ENCODE results near the gene ASRGL1.
"Not testable (repeated sequence)": the region's sequence is repeated elsewhere in the genome, so short reads cannot be mapped to it uniquely, and the experiment has no call there.

Gene ASRGL1

DNA sequence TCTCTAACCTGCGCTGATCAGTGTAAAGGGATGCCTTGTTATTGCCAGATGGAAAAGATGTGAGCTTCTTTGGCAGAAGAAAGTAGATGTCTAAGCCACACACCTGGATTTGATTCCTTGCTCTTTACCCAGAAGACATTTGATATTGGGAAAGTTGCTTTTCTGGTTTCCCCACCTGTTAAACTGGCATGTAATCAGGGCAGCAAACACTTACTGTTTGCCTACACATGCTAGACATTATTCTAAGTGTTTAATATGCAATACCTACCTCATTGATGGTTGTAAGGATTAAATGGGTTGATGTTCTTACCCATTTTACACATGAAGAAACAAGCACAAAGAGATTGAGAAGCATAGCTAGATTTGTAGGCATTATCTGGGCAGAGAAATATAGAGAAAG is 16.6 kb downstream of the ASRGL1 start:
- no peak for DNase-seq

DNA sequence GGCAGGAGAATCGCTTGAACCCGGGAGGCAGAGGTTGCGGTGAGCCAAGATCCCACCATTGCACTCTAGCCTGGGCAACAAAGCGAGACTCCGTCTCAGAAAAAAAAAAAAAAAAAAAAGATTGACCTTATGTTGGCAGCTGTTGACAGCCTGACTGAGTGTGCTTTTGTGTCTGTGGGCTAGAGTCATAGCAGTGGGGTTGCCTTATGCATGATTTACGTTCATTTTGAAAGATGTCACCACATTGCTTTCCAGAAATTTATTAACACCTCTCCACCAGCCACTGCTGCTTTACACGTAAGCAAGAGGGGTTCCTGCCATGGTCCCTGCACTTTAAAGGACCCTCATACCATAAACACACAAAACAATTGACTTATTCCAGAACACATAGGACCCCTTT is 21.0 kb downstream of the ASRGL1 start:
- no peak for DNase-seq

DNA sequence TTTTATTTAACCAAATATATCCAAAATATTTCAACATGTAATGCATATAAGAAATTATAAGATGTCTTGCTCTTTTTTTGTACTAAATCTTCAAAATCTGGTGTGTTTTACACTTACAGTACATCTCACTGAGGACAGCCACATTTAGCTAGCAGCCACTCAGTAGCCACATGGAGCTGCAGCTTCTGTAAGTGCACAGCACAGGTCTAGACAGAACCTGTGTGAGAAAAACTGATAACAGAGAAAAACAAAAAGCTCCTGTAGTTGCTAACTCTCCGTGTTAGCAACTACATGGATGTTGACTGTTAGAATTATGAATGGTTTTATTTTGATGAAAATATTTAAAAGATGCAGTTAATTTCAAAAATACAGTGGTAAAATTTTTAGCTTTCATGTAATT is 22.2 kb downstream of the ASRGL1 start:
- DNase-seq = no peak

DNA sequence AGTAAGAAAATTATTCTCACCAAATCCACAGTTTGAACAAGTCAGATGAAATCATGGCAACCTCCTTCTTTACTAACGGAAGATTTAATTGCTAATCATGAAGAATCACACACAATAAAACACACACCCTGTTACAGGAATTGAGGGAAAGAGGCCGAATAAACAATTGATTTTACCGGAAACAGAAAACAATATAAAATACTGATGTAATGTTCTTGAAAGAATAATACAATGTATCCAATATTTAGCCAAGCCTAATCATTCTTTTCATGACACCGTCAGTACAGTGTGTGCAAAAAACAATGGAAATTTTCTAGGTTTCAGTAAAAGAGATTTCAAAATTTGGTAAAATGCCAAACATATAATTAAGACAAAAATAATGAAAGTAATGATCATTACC is 23.4 kb downstream of the ASRGL1 start:
- no peak for DNase-seq

DNA sequence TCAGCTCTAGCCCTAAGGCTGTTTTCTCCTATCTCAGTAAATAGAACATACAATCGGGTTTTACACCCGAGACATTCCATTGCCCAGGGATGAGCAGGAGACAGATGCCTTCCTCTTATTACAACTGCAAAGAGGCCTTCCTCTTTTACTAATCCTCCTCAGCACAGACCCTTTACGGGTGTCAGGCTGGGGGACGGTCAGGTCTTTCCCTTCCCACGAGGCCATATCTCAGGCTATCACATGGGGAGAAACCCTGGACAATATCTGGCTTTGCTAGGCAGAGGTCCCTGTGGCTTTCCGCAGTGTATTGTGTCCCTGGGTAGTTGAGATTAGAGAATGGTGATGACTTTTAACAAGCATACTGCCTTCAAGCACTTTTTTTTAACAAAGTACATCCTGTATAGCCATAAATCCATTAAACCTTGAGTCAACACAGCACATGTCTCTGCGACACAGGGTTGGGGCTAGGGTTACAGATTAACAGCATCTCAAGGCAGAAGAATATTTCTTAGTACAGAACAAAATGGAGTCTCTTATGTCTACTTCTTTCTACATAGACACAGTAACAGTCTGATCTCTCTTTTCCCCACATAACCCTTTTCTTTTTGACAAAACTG is 31.7 kb downstream of the ASRGL1 start:
- DNase-seq = not testable (repeated sequence)

DNA sequence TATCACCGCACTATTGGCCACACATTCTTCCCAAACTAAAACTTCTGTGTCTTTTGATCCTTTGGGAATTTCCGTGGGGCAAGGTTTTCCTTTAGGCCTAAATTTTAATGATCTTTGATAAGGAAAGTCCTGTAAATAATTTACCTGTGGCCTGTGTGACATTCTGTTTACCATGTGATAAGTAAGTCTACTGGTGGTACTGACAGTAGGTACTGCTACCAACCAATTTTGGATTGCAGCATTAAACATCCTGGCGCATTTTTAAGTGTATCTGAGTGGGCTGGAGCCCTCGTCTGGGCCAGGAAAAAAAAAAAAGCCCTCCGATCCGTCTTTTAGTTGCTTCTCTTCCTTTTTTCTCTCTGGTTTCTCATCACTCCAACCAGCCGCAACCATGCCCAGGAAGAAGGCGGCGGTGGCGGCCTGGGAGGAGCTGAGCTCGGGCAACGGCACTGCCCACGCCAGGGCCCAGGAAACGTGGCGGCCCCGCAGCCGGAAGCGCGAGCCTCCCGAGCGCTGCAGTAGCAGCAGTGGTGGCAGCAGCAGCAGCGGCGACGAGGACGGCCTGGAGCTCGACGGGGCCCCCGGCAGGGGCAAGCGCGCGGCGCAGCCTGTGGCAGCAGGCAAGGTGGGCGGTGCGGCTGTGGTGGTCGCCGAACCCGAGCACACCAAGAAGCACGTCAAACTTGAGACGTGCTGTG is 33.6 kb downstream of the ASRGL1 start:
- peak; percentile 16 for DNase-seq

DNA sequence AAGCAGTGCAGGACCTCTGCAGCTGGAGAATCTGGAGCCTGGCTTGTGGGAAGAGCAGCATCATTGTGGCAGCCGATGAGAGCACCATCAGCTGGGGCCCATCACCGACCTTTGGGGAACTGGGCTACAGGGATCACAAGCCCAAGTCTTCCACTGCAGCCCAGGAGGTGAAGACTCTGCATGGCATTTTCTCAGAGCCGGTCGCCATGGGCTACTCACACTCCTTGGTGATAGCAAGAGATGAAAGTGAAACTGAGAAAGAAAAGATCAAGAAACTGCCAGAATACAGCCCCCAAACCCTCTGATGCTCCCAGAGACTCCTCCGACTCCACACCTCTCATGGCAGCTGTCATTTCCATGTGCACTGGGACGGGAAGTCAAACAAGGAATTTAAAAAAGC is 35.6 kb downstream of the ASRGL1 start:
- no peak for DNase-seq

DNA sequence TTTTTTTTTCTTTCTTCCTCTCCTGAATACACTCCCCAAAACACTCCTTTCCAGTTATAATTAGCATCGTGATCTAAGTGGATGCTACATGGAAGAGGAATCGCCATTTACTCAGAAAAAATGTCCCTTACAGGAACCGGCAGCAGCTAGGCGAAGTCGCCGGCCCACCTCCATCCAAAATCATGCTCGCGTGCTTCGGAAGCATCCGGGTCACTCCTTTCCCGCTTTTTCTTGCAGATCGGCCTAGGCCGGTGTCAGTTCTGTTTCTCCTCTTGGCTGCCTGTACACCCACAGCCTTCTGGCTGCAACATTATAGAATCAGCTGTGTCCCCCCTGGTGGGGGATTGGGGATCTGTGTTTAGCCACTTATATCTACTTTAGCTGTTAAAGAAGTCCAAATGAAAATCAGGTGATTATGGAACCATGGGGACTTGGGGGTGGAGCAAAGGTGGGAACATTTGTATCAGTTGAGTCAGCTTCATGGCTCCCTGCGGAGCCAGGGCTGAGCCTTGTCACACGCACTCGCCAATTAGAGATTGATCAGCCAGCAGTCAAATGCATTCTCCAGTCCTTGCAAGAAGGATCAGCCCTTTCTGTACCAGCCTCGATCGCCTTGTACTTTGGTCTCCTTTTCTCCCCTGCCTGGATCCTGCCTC is 36.3 kb downstream of the ASRGL1 start:
- no peak for DNase-seq

DNA sequence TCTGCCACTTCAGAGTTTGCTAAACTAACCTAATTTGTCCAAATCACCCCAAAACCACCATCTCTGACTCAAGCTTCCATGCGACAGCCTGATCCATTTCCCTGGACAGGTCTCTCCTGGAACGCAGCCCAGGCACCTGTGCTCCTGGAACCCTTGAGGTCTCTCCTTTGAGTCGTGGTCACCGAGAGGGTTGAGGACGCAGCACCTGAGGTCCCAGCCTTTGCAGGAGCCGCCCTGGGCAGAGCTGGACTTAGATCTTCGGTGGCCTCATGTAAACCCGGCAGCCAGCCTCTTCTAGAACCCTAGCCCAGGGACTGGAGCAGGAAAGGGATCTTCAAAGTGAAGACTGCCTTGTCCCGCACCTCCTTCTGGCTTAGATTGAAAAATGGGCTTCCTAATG is 37.6 kb downstream of the ASRGL1 start:
- DNase-seq = no peak

DNA sequence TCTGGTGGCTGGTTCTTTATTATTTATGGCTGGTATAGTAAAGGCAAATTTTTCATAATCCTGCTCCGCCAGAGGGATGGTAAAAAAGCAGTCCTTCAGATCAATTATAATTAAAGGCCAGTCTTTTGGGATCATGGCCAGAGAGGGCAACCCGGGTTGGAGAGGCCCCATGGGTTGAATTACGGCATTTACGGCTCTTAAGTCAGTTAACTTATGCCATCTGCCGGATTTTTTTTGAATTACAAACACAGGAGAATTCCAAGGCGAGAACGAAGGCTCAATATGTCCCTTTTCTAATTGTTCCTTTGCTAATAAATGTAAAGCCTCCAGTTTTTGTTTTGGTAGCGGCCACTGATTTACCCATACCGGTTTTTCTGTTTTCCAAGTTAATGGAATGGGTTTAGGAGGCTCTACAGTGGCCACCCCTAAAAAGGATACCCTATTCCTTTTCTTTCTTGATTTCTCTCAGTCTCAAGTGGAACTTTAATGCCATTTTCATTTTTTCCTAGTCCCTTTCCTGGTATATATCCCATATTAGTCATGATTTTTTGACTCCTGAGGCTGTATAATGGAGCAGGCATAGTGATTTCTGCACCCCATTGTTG is 41.3 kb downstream of the ASRGL1 start:
- not testable (repeated sequence) for DNase-seq

DNA sequence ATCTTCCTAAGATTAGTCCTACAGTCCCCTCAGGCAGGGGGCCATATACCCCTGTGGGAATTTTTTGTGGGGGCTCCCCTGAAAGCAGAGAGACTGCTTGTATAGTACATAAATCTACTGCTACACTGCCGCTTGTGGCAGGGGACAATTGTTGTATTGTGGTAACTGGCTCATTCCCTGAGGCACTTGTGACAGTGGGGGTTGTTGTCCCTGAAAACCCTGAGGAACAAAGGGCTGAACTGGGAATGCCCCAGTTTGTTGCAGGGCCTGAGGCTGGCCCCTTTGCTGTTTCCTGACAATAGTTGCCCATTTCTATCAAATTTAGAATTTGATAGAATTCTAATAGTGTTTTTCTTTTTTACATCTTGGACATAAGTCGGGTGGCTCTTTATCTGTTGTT is 42.3 kb downstream of the ASRGL1 start:
- DNase-seq = not testable (repeated sequence)

DNA sequence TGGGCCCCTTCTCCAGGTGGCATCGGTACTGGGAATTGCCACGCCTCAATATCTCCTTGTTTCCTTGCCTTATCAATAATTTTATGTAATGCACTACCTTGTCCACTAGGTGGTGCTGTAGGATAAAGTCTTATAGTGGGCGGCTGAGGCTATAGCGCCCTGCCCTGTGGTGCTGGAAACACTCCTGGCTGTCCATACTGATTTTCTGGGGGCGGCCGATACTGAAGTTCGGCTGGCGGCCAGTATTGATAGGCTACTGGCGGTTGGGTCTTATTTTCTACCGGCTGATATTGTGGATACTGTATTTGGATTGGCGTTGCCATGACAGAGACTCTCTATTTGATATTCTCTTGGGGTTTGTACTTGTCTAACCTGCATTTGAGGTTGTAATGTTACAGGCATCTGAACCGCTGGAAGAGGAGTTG is 43.6 kb downstream of the ASRGL1 start:
- peak; percentile 25 for DNase-seq

DNA sequence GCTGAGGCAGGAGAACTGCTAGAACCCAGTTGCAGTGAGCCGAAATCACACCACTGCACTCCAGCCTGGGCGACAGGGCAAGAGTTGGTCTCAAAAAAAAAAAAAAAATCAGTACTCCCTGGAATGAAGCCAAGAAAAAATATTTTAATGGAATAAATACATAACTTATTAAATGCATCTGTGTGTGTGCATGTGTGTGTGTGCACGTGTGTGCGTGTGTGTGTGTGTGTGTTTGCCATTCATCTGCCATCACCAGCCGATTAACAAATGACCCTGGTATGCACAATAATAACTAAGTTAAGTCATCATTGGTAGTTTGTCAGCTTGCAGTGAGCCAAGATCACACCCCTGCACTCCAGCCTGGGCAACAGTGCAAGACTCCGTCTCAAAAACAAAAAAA is 46.6 kb downstream of the ASRGL1 start:
- DNase-seq = no peak

DNA sequence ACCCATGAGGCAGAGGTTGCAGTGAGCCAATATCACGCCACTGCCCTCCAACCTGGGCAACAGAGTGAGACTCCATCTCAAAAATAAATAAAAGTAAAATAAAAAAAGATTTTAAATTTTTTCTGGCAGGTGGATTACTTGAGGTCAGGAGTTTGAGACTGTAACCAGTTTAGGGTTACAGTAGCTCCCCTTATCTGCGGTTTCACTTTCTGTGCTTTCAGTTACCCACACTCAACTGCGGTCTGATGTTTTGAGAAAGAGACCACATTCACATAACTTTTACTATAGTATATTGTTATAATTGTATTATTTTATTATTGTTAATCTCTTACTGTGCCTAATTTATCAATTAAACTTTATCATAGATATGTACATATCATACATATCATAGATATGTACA is 48.8 kb downstream of the ASRGL1 start:
- DNase-seq = not testable (repeated sequence)

DNA sequence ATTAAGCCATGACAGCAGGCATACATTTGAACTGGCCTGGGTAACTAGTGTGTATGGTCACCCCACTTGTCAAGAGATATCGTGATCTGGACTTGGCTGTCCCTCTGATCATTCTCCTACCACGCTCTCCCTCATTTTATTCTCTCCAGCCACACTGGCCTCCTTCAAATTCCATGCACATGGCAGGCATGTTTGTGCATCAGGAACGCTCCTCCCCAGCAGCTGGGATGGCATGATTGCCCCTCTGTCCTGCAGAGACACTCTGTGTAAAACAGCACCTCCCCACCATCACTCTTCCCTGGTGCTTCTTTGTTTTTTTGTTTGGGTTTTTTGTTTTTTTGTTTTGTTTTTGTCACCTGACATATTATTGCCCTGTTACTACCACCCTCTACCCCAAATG is 50.1 kb downstream of the ASRGL1 start:
- DNase-seq = no peak

DNA sequence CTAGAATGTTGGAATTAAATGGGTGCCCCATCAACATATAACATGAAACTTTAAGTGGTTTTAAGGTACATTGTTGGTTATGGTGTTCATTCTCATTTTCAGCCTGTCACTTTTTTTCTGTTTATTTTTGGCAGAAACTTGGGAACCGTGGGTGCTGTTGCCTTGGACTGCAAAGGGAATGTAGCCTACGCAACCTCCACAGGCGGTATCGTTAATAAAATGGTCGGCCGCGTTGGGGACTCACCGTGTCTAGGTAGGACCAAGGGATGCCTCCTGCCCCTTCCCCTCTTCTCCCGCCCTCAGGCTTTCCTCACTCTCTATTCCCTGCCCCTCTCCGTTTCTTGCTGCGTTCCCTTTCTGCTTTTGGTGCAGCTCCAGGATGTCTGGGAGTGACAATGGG is 51.8 kb downstream of the ASRGL1 start:
- DNase-seq = no peak

DNA sequence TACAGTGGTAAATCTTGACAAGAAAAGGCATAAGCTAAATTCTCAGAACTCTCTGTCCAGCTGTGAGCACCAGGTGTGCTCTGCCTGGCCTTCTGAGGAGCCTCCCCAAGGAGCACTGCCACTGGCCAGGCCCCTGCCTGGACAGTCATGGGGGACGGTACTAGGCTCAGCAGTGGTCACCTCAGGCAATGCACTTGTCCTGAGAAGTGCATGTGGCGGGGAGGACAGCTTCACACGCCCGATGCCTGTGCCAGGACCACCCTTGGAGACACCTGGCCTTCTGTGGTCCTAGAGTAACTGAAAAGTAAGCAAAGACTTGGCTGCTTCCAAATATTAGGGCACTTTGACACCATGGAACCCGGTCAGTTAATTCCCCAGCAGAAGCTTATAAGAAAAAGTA is 53.0 kb downstream of the ASRGL1 start:
- no peak for DNase-seq

DNA sequence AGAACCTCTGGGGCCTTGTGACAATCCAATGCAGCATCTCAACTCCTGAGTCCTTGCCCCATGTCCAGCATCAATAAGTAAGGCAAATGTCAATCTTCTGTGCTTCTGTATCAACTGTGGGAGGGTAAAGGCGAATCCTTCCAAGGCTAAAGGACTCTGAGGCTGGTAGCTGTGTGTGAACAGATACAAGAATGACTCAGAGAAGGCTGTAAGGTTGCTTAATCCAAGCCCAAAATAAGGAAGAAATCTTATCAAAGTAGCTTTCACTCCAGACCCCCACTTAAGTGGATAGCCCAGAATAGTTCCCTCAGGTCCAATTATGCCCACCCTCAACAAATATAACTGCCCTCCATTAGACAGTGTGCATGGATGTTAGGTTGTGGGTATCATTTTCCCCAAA is 53.5 kb downstream of the ASRGL1 start:
- no peak for DNase-seq

DNA sequence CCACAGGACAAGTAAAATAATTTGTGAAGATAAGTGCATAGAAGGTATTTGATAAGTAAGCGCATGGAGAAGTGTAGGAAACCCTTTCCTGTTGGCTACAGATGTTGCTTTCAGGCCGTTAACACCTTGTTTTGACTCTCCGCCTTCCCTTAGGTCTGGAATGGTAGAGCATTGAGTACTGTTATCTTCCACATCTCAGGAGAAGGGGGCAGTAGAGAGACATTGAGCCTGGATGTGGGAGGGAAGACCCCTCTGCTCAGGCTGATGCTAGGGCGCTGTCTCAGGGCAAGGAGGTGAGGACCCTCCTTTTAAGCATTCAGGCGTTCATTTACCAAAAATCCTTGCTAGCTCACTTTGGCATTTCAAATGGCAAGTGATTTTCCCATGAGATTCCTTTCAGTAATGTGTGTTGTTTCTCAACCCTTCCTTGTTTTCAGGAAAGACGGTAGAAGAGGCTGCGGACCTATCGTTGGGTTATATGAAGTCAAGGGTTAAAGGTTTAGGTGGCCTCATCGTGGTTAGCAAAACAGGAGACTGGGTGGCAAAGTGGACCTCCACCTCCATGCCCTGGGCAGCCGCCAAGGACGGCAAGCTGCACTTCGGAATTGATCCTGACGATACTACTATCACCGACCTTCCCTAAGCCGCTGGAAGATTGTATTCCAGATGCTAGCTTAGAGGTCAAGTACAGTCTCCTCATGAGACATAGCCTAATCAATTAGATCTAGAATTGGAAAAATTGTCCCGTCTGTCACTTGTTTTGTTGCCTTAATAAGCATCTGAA is 54.6 kb downstream of the ASRGL1 start:
- no peak for DNase-seq

DNA sequence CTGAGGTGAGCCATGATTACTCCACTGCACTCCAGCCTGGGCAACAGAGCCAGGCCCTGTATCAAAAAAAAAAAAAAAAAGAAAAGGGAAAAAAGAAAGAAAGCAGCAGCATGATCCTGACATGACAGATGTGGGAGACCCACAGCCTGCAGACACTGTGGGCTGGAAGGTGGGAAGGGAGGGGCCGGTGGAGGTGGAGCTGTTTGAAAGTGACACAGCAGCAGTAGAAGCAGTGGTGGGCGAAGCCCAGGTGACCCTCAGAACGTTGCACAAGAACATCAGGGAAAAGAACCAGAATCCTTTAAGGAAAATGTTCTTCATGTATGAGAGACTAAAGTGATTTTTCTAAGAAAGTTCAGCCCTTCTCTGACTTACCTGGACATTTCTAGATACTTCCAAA is 55.3 kb downstream of the ASRGL1 start:
- no peak for DNase-seq

DNA sequence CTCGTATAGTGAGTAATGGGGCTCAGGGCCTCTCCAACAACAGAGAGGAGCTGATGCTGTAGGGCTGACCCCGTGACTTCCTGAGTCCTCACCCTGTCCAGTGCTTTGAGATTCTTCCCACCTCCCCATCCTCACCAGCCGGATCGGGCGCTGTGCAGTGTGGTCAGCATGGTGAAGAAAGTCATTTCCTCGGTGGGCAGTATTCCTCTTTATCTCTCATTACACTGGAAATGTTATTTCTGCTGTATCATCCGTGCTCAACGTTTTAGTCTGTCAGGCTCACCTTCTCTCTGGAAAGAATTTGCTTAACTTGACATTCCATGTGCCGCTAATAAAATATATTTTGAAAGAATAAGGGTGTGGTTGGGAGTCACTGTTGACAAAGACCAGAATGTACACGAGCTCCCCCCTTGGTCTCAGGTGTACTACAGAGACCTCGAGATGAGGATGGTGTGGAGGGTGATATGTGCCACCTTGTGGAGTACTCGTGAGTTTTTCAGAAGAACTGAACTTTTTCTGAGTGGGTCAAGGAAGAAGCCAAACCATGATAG is 55.9 kb downstream of the ASRGL1 start:
- no peak for DNase-seq

DNA sequence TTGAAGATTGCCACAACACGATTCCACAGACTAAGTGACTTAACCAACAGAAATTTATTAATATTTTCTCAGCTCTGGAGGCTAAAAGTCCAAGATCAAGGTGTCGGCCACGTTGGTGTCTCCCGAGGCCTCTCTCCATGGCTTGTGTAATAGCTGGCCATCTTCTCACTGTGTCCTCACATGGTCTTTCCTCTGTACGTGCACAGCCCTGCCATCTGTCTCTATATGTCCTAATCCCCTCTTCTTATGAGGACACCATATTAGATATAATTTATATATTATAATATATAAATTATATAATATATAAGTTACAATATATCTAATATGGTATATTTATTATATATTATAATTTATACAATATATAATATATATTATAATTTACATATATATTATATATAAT is 56.5 kb downstream of the ASRGL1 start:
- no peak for DNase-seq
